Smooth muscle cell (in vitro differentiated cells): ENCODE data around the gene ITPRIP. TPM values are rescaled to one million over a fixed set of nuclear protein-coding genes. Genes with fewer than 3 reads are reported as not detected.
A peak's percentile ranks its signal among the peaks of the same experiment; 100 is the strongest.

Experiments used
- DNase-seq: peaks from one replicate; lab custom pipeline; 2025; ENCODE audit not compliant: unreplicated experiment; lab: John Stamatoyannopoulos, UW
- H2AFZ ChIP-seq: fragments of 200-600 bp; sonication (generic); 2 replicates; pipeline ENCODE4 v1.6.0; 2016; ENCODE audit warnings: antibody characterized with exemption, low read depth, mild to moderate bottlenecking
- H3F3A ChIP-seq: fragments of 200-600 bp; sonication (generic); 2 replicates; pipeline ENCODE4 v1.6.0; 2017; ENCODE audit warnings: antibody characterized with exemption, low read depth
- H3K27ac ChIP-seq: fragments of 200-600 bp; sonication (generic); 2 replicates; pipeline ENCODE4 v1.5.1; 2016; ENCODE audit warnings: low read depth, mild to moderate bottlenecking
- H3K27me3 ChIP-seq: fragments of 200-600 bp; sonication (generic); 2 replicates; pipeline ENCODE4 v1.6.1; 2016; ENCODE audit warnings: low read depth, mild to moderate bottlenecking
- H3K36me3 ChIP-seq: fragments of 200-600 bp; sonication (generic); 2 replicates; pipeline ENCODE4 v1.5.1; 2016; ENCODE audit warnings: low read depth
- H3K4me1 ChIP-seq: fragments of 200-600 bp; sonication (generic); 2 replicates; pipeline ENCODE4 v1.5.1; 2016; ENCODE audit warnings: low read depth
- H3K4me2 ChIP-seq: fragments of 200-600 bp; sonication (generic); 2 replicates; pipeline ENCODE4 v1.6.0; 2016; ENCODE audit warnings: mild to moderate bottlenecking
- H3K4me3 ChIP-seq: fragments of 200-600 bp; sonication (generic); 2 replicates; pipeline ENCODE4 v1.5.1; 2016; ENCODE audit warnings: mild to moderate bottlenecking
- H3K79me2 ChIP-seq: fragments of 200-600 bp; sonication (generic); 2 replicates; pipeline ENCODE4 v1.6.0; 2016; ENCODE audit warnings: low read depth, mild to moderate bottlenecking
- H3K9ac ChIP-seq: fragments of 200-600 bp; sonication (generic); 2 replicates; pipeline ENCODE4 v1.6.0; 2016; ENCODE audit warnings: low read depth
- H3K9me3 ChIP-seq: fragments of 200-600 bp; sonication (generic); replicated peaks from 2 replicates; pipeline ENCODE4 v1.5.1; 2016; ENCODE audit warnings: low read depth
- H4K20me1 ChIP-seq: fragments of 200-600 bp; sonication (generic); 2 replicates; pipeline ENCODE4 v1.6.0; 2016; ENCODE audit warnings: low read depth
- CTCF ChIP-seq: fragments of 200-600 bp; sonication (generic); IDR thresholded peaks from 2 replicates; pipeline ENCODE4 v1.5.1; 2017; ENCODE audit warnings: borderline replicate concordance, mild to moderate bottlenecking, antibody characterized with exemption; ENCODE audit not compliant: insufficient read depth, poor library complexity, severe bottlenecking
- WGBS: methylation state at CpG from one replicate; pipeline ENCODE4 v1.1.7; 2016; ENCODE audit warnings: low lambda C conversion rate; 5-methylcytosine and 5-hydroxymethylcytosine counted together
- polyA plus RNA-seq: library from polyadenylated mRNA; unstranded; fragments of >200 nt; fragmentation: Nextera tagmentation; extraction: Ambion mirVana; gene quantifications from 2 replicates; pipeline ENCODE4 v1.2.1, GENCODE V29; 2016
- total RNA-seq: library from RNA; depleted of rRNA; stranded (reverse); fragments of >200 nt; gene quantifications from 2 replicates; pipeline ENCODE4 v1.2.3, GENCODE V29; 2014

ITPRIP gene
- total and polyA plus RNA-seq, 2 experiments from 2014 or later: 33.6 to 59.3 TPM

- no peak for DNase-seq
- Histone ChIP-seq H3K4me1 (peaks cover 27% of the 10 kb centered on the region), H3K4me2 (peak overlapping the region; percentile 97), H2AFZ (peak overlapping the region; percentile 23), H3K9ac (peak overlapping the region; percentile 99), H3K36me3 (no peaks in the 10 kb centered on the region), H3K27me3 (no peaks in the 10 kb centered on the region), H3K79me2 (peaks cover 36% of the 10 kb centered on the region), H3K27ac (peak overlapping the region; percentile 100), H3K4me3 (peak overlapping the region; percentile 98), H3K9me3 (no peaks in the 10 kb centered on the region), H3F3A (peaks cover 5% of the 10 kb centered on the region), H4K20me1 (peaks cover 33% of the 10 kb centered on the region)
- TF ChIP-seq CTCF: no peak
- 46% methylated on average over 11 of the region's 11 CpGs for WGBS
Observed at GRCh38 chr10:104339469-104340110, 1.3 kb upstream of the ITPRIP start.

- Histone ChIP-seq H2AFZ (no peak overlapping the region), H3K4me1 (peaks cover 40% of the 10 kb centered on the region), H3K9ac (peak overlapping the region; percentile 99), H3K36me3 (no peaks in the 10 kb centered on the region), H3K27ac (peak overlapping the region; percentile 100), H3K4me2 (peak overlapping the region; percentile 97), H3K27me3 (no peaks in the 10 kb centered on the region), H3F3A (peaks cover 13% of the 10 kb centered on the region), H3K79me2 (peaks cover 56% of the 10 kb centered on the region), H4K20me1 (peaks cover 53% of the 10 kb centered on the region), H3K9me3 (no peaks in the 10 kb centered on the region), H3K4me3 (peak overlapping the region; percentile 98)
- no peak for DNase-seq
- under 1% methylated on average over 20 of the region's 23 CpGs for WGBS
- TF ChIP-seq CTCF: peak; percentile 1
Observed at GRCh38 chr10:104337521-104337984, 712 bp downstream of the ITPRIP start.

GRCh38 chr10:104336821-104337467 lies 1.3 kb downstream of the ITPRIP start:
- peak overlapping the region; percentile 99 for H3K9ac ChIP-seq
- H3K36me3 ChIP-seq: no peaks in the 10 kb centered on the region
- no peak for DNase-seq
- no peaks in the 10 kb centered on the region for H3K9me3 ChIP-seq
- peak overlapping the region; percentile 97 for H3K4me2 ChIP-seq
- no peak overlapping the region for H2AFZ ChIP-seq
- peaks cover 62% of the 10 kb centered on the region for H3K79me2 ChIP-seq
- H3K27me3 ChIP-seq: no peaks in the 10 kb centered on the region
- peak overlapping the region; percentile 98 for H3K4me3 ChIP-seq
- 5% methylated on average over 12 of the region's 12 CpGs for WGBS
- peak overlapping the region; percentile 100 for H3K27ac ChIP-seq
- H3F3A ChIP-seq: peaks cover 19% of the 10 kb centered on the region
- TF ChIP-seq CTCF: no peak
- H3K4me1 ChIP-seq: peaks cover 46% of the 10 kb centered on the region
- H4K20me1 ChIP-seq: peaks cover 59% of the 10 kb centered on the region
